ENCODE data around the gene HIP1R.

- TF ChIP-seq YY1 (IDR thresholded peaks at IDR 0.05; ENCODE audit: low read depth), result no peak
- TF ChIP-seq, protein P1, sequence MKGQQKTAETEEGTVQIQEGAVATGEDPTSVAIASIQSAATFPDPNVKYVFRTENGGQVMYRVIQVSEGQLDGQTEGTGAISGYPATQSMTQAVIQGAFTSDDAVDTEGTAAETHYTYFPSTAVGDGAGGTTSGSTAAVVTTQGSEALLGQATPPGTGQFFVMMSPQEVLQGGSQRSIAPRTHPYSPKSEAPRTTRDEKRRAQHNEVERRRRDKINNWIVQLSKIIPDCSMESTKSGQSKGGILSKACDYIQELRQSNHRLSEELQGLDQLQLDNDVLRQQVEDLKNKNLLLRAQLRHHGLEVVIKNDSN (IDR thresholded peaks at IDR 0.05), result no peak
- TF ChIP-seq CREB1 (IDR thresholded peaks at IDR 0.05; ENCODE audit: low read depth), result no peak
- no peak for TF ChIP-seq EP300 (IDR thresholded peaks at IDR 0.05; ENCODE audit: borderline replicate concordance)
- no peak for TF ChIP-seq EGR1 (IDR thresholded peaks at IDR 0.05)
- TF ChIP-seq REST (IDR thresholded peaks at IDR 0.05; ENCODE audit: low read depth), result no peak
- TF ChIP-seq CEBPB (IDR thresholded peaks at IDR 0.05), result no peak
Measured at GRCh38 chr12:122799641-122800243, 35.5 kb upstream of the HIP1R start.

Measured in Ishikawa (cell line).